H9 (cell line): ENCODE data around the gene AMPH. TPM values are rescaled to one million over a fixed set of nuclear protein-coding genes. Genes with fewer than 3 reads are reported as not detected.

Experiments
- DNase-seq: peaks from one replicate; pipeline ENCODE4 v3.0.0-alpha.2; 2017
- H2AFZ ChIP-seq: one replicate; pipeline ENCODE4 v1.6.1; 2013; ENCODE audit warnings: mild to moderate bottlenecking, low read length, control low read depth, moderate library complexity
- H2AK5ac ChIP-seq: 2 replicates; pipeline ENCODE4 v1.6.1; 2013; ENCODE audit warnings: low read length, control low read depth, mixed read lengths; ENCODE audit not compliant: insufficient read length
- H2BK120ac ChIP-seq: one replicate; pipeline ENCODE4 v1.6.1; 2013; ENCODE audit warnings: low read depth, mild to moderate bottlenecking, low read length, control low read depth, inconsistent platforms; ENCODE audit not compliant: poor library complexity, severe bottlenecking
- H2BK12ac ChIP-seq: 2 replicates; pipeline ENCODE4 v1.6.1; 2013; ENCODE audit warnings: low read length, control low read depth, mixed read lengths, low read depth; ENCODE audit not compliant: insufficient read length
- H2BK15ac ChIP-seq: 2 replicates; pipeline ENCODE4 v1.6.1; 2013; ENCODE audit warnings: low read depth, low read length, control low read depth
- H2BK20ac ChIP-seq: one replicate; pipeline ENCODE4 v1.6.1; 2013; ENCODE audit warnings: low read depth, mild to moderate bottlenecking, low read length, control low read depth, inconsistent platforms; ENCODE audit not compliant: poor library complexity, severe bottlenecking
- H2BK5ac ChIP-seq: 2 replicates; pipeline ENCODE4 v1.6.1; 2013; ENCODE audit warnings: low read length, control low read depth, mixed read lengths; ENCODE audit not compliant: insufficient read length
- H3K14ac ChIP-seq: 2 replicates; pipeline ENCODE4 v1.6.1; 2013; ENCODE audit warnings: low read length, control low read depth; ENCODE audit not compliant: insufficient read depth
- H3K18ac ChIP-seq: 2 replicates; pipeline ENCODE4 v1.6.1; 2013; ENCODE audit warnings: low read depth, mild to moderate bottlenecking, mixed read lengths, low read length, control low read depth; ENCODE audit not compliant: insufficient read length
- H3K23ac ChIP-seq: 2 replicates; pipeline ENCODE4 v1.6.1; 2013; ENCODE audit warnings: low read length, control low read depth, mixed read lengths, low read depth; ENCODE audit not compliant: insufficient read length
- H3K23me2 ChIP-seq: 2 replicates; pipeline ENCODE4 v1.6.1; 2013; ENCODE audit warnings: low read depth, mild to moderate bottlenecking, mixed read lengths, low read length, control low read depth; ENCODE audit not compliant: insufficient read length, poor library complexity, severe bottlenecking
- H3K27ac ChIP-seq: 2 replicates; pipeline ENCODE4 v1.5.1; 2013; ENCODE audit warnings: low read length, control low read depth, mixed read lengths, low read depth; ENCODE audit not compliant: insufficient read length
- H3K27me3 ChIP-seq: 2 replicates; pipeline ENCODE4 v1.6.1; 2013; ENCODE audit warnings: low read length, control low read depth, inconsistent platforms; ENCODE audit not compliant: insufficient read depth
- H3K4ac ChIP-seq: 2 replicates; pipeline ENCODE4 v1.6.1; 2013; ENCODE audit warnings: low read depth, mild to moderate bottlenecking, control low read depth, inconsistent platforms, low read length, moderate library complexity
- H3K4me1 ChIP-seq: 2 replicates; pipeline ENCODE4 v1.6.1; 2013; ENCODE audit warnings: low read length, control low read depth, inconsistent platforms; ENCODE audit not compliant: insufficient read depth
- H3K4me2 ChIP-seq: 2 replicates; pipeline ENCODE4 v1.6.1; 2013; ENCODE audit warnings: low read length, control low read depth, mixed read lengths; ENCODE audit not compliant: insufficient read length, insufficient read depth
- H3K56ac ChIP-seq: 2 replicates; pipeline ENCODE4 v1.6.1; 2013; ENCODE audit warnings: low read depth, mild to moderate bottlenecking, mixed read lengths, low read length, control low read depth; ENCODE audit not compliant: insufficient read length
- H3K79me1 ChIP-seq: 2 replicates; pipeline ENCODE4 v1.6.1; 2013; ENCODE audit warnings: low read depth, mild to moderate bottlenecking, moderate library complexity, low read length, control low read depth, inconsistent platforms; ENCODE audit not compliant: insufficient read depth, poor library complexity, severe bottlenecking
- H3K79me2 ChIP-seq: 2 replicates; pipeline ENCODE4 v1.6.1; 2013; ENCODE audit warnings: low read length, control low read depth, inconsistent platforms; ENCODE audit not compliant: insufficient read depth
- H3K9ac ChIP-seq: 2 replicates; pipeline ENCODE4 v1.6.1; 2013; ENCODE audit warnings: low read length, control low read depth, mixed read lengths; ENCODE audit not compliant: insufficient read length; ENCODE audit errors: extremely low read depth
- H3K9me3 ChIP-seq: one replicate; pipeline ENCODE4 v1.6.1; 2013; ENCODE audit warnings: low read depth, low read length, inconsistent platforms; ENCODE audit not compliant: control insufficient read depth
- H3T11ph ChIP-seq: one replicate; pipeline ENCODE4 v1.6.1; 2013; ENCODE audit warnings: mild to moderate bottlenecking, low read length, control low read depth, inconsistent platforms
- H4K20me1 ChIP-seq: one replicate; pipeline ENCODE4 v1.6.1; 2013; ENCODE audit not compliant: control insufficient read depth, insufficient read length, insufficient read depth
- H4K5ac ChIP-seq: 2 replicates; pipeline ENCODE4 v1.6.1; 2013; ENCODE audit warnings: low read depth, mild to moderate bottlenecking, mixed read lengths, low read length, control low read depth; ENCODE audit not compliant: insufficient read length
- H4K8ac ChIP-seq: replicated peaks from 2 replicates; pipeline ENCODE4 v1.6.1; 2013; ENCODE audit warnings: low read length, control low read depth, mixed read lengths, low read depth; ENCODE audit not compliant: insufficient read length
- H4K91ac ChIP-seq: 2 replicates; pipeline ENCODE4 v1.6.1; 2013; ENCODE audit warnings: low read depth, mild to moderate bottlenecking, moderate library complexity, mixed read lengths, low read length, control low read depth; ENCODE audit not compliant: insufficient read length
- H3K27ac Mint-ChIP-seq, 3 experiments: 2 replicates in 2 of 3; 3 replicates in 1 of 3; pipeline ENCODE4 v1.8.0; 2020 to 2021; ENCODE audit warnings: mixed read lengths in 3 of 3, mild to moderate bottlenecking in 1 of 3, moderate library complexity in 1 of 3
- H3K27me3 Mint-ChIP-seq: 2 replicates; pipeline ENCODE4 v1.8.0; 2021; ENCODE audit warnings: low read depth, mild to moderate bottlenecking, moderate library complexity, mixed read lengths
- H3K36me3 Mint-ChIP-seq, 3 experiments: 2 replicates in 2 of 3; 3 replicates in 1 of 3; pipeline ENCODE4 v1.8.0; 2020 to 2021; ENCODE audit warnings: low read depth in 3 of 3, mixed read lengths in 3 of 3; ENCODE audit not compliant: insufficient read depth in 1 of 3
- H3K4me1 Mint-ChIP-seq, 2 experiments: 2 replicates each; pipeline ENCODE4 v1.8.0; 2020; ENCODE audit warnings: mixed read lengths in 2 of 2
- H3K4me3 Mint-ChIP-seq, 2 experiments: 2 replicates in 1 of 2; 3 replicates in 1 of 2; pipeline ENCODE4 v1.8.0; 2020 to 2021; ENCODE audit warnings: mild to moderate bottlenecking in 2 of 2, mixed read lengths in 2 of 2, moderate library complexity in 1 of 2
- H3K9me3 Mint-ChIP-seq, 2 experiments: 2 replicates in 1 of 2; 3 replicates in 1 of 2; pipeline ENCODE4 v1.8.0; 2020; ENCODE audit warnings: mild to moderate bottlenecking in 2 of 2, mixed read lengths in 2 of 2, moderate library complexity in 1 of 2
- CTCF ChIP-seq: fragments of 200-600 bp; sonication (generic); conservative IDR thresholded peaks from 3 replicates; pipeline ENCODE4 v1.8.0; 2021; ENCODE audit warnings: antibody characterized with exemption, mild to moderate bottlenecking
- WGBS: extraction: QIAGEN DNeasy Blood & Tissue Kit; methylation state at CpG from one replicate; pipeline ENCODE4 v1.1.7; 2013; ENCODE audit warnings: missing lambda C conversion rate, low lambda C conversion rate, mixed read lengths; ENCODE audit not compliant: insufficient read length; ENCODE audit errors: extremely low coverage; 5-methylcytosine and 5-hydroxymethylcytosine counted together
- total RNA-seq: library from RNA; stranded (reverse); gene quantifications from 2 replicates; pipeline ENCODE4 v1.2.1, GENCODE V29; 2021

The AMPH gene
- total RNA-seq, 1 experiment from 2014 or later: 4.8 TPM

DNA sequence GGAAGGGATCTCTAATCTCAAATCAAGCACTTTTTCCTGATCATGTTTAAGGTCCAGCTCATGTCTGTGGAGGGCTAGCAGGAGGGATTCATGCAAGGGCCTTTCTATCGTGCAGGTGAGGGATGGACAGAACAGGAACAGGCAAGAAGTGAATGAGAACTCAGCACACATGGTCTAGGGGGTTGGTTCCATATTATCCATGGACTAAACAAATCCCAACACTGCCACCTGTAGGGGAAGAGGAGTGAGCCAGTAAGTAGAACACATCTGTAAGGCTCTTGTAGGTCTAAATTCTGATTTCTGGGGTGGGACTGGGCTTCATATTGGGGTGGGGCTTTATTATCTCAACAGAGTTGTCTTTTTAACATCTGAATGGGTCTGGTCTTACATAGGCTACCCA, 219.8 kb downstream of the AMPH start:
- TF ChIP-seq CTCF: peak; percentile 65
- H3K4me3 Mint-ChIP-seq: no peak overlapping the region
- Histone ChIP-seq H3K79me1 (no peaks in the 10 kb centered on the region), H3T11ph (no peak overlapping the region), H2BK5ac (no peak overlapping the region), H4K8ac (no peak overlapping the region), H2BK12ac (no peak overlapping the region), H3K18ac (no peak overlapping the region), H2BK15ac (no peak overlapping the region), H3K56ac (no peak overlapping the region), H3K23me2 (no peaks in the 10 kb centered on the region), H3K9me3 (no peaks in the 10 kb centered on the region), H2BK120ac (no peak overlapping the region), H2AFZ (no peak overlapping the region), H3K27ac (no peak overlapping the region), H4K20me1 (no peaks in the 10 kb centered on the region), H4K91ac (no peak overlapping the region), H3K4me2 (no peak overlapping the region), H3K14ac (no peak overlapping the region), H3K4ac (no peak overlapping the region), H2BK20ac (no peak overlapping the region), H3K27me3 (no peaks in the 10 kb centered on the region), H3K79me2 (no peaks in the 10 kb centered on the region), H4K5ac (no peak overlapping the region), H3K9ac (no peak overlapping the region), H3K23ac (no peak overlapping the region), H3K4me1 (no peaks in the 10 kb centered on the region), H2AK5ac (no peak overlapping the region)
- H3K36me3 Mint-ChIP-seq: no peaks in the 10 kb centered on the region
- no peak overlapping the region for H3K27ac Mint-ChIP-seq
- peaks cover 5 to 7% of the 10 kb centered on the region in 2 experiments; a peak in 3 of 4 replicates for H3K4me1 Mint-ChIP-seq
- no peaks in the 10 kb centered on the region for H3K9me3 Mint-ChIP-seq
- WGBS: no CpG with 5 or more reads among the region's 1 CpG
- no peaks in the 10 kb centered on the region; the same call in 1 of the 2 replicates for H3K27me3 Mint-ChIP-seq
- DNase-seq: peak; percentile 57
